GM19238 (cell line): ENCODE measurements around the gene MAN1B1.
"Not testable (repeated sequence)": the region's sequence is repeated elsewhere in the genome, so short reads cannot be mapped to it uniquely, and the experiment has no call there.

Experiments used
- DNase-seq: peaks from one replicate; pipeline ENCODE4 v3.0.0; 2011; ENCODE audit warnings: low spot score; ENCODE audit not compliant: insufficient read length

Gene MAN1B1

DNA sequence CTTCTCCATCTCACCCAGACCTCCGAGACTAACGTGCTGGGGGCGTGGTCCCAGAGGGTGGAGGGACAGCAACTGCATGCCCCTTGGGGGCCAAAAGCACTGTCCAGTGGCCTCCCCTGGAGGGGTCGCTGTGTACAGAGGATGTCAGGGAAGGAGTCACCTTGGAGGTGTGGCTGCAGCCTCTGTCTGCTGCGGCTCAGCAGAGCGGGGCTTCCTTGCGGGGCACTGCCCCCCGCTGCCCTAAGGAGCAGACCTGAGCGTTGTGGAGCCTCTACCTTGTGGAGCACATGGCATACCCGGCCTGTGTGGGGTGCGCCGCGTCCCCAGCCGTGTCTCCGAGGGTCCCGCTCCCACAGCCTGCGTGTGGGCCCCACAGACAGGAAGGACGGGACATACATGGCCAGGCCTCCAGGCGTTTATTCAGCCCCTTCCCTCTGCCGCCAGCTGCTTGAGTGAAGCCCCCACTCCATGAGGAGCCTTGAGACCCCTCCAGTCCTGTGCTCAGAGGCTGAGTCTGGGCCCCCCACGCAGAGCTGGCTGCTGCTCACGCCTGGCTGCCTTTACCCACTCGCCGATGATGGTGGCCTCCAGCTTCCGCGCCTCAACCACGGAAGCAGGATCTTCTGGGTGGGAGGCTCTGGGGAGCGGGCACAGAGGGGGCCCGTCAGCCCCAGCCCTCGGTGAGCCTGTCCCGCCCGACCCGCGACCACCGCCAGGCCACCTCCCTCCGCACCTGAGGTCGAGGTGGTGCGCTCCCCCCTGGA, 23.5 kb downstream of the MAN1B1 start:
- no peak for DNase-seq

DNA sequence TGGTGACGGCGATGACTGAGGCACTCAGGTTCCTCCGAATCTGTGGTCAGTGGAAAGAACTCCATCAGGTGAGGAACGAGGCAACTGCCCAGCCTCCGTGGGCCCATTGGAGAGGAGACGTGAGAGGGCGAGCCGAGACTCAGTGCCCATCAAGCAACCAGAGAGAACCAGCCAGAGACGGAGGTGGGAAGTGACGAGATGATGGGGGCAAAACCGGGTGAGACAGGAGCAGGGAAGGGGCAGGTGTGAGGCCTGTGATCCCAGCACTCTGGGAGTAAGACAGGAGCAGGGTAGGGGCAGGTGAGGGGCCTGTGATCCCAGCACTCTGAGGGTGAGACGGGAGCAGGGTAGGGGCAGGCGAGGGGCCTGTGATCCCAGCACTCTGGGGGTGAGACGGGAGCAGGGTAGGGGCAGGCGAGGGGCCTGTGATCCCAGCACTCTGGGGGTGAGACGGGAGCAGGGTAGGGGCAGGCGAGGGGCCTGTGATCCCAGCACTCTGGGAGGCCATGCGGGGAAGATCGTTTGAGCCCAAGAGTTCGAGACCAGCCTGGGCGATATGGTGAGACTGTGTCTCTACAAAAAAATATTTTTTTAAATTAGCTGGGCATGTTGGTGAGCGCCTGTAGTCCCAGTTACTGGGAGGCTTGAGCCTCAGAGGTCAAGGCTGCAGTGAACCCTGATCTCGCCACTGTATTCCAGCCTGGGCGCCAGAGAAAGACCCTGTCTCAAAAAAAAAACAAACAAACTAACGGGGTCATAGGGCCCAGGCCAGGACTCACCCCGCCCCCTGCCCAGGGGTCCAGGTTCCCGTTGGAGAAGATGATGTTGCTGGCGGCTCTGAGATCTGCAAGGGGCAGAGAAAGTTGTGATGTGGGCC, 24.4 kb downstream of the MAN1B1 start:
- DNase-seq: no peak

DNA sequence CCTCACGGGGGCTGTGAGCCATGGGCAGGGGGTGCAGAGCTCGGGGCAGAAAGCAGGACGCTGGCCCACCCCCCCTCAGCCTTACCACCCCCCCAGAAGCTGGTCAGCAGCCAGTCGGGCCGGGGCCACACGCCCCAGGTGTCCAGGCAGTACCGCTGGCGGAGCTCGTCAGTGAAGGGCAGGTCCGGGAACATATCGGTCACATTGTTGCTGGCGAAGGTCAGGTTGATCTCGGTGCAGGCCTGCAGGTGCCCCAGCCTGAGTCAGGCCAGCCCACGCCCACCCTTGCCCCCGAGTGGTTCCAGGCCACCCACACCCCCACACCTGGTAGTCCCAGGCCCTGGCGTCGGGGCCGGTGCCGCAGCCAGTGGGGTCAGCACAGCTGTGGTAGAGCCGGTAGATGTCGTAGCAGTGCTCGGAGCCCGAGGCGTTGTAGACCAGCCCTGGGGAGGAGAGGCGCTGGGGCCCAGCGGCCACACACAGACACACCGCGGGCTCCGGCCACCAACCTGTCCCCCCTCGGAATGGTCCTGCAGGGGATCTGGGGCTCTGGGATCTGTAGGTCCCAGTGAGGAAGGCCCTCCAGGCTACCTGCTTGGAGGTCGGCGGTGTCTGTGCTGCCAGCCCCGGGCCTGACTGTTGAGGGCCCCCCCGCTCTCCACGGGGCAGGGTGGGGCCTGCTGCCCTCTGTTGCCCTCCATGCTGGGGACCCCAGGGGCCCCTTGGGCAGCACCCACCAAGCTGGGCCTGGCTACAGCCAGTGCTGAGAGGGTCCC, 25.2 kb downstream of the MAN1B1 start:
- DNase-seq: no peak

DNA sequence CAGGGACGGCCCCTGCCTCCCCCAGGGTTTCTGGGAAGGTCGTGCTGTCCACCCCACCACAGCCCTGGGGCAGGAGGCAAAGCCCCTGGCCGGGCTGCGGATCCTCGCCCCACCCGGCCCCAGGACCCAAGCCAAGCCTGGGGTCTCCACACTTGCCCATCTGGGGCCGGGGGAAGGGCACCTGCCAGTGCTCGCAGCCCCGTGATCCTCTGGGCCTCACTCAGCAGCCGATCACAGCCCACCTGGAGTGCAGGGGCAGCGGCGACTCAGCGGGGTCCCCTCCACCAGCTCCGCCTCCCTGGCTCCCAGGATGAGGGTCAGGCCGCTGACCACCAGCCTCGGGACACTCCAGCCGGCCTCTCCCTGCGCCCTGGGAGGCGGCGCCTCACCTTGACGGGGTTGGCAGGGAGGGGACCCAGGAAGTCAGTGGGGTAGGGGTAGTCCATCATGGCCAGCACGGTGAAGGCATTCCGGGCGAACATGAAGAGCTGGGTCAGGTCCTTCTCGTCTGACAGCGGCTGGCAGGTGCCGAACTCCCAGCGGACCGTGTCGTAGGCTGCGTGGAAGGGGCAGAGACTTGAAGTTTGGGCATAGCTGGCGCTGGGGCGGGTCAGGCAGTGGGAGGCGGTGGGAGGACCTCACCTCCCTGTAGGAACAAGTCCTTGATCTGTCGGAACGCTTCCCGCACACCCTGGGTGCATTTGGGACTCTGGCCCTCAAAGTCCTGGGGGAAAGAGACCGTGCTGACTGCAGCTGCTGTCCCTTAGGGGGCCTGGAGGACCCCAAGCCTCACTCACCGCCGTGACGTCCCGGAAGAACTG, 26.0 kb downstream of the MAN1B1 start:
- no peak for DNase-seq

DNA sequence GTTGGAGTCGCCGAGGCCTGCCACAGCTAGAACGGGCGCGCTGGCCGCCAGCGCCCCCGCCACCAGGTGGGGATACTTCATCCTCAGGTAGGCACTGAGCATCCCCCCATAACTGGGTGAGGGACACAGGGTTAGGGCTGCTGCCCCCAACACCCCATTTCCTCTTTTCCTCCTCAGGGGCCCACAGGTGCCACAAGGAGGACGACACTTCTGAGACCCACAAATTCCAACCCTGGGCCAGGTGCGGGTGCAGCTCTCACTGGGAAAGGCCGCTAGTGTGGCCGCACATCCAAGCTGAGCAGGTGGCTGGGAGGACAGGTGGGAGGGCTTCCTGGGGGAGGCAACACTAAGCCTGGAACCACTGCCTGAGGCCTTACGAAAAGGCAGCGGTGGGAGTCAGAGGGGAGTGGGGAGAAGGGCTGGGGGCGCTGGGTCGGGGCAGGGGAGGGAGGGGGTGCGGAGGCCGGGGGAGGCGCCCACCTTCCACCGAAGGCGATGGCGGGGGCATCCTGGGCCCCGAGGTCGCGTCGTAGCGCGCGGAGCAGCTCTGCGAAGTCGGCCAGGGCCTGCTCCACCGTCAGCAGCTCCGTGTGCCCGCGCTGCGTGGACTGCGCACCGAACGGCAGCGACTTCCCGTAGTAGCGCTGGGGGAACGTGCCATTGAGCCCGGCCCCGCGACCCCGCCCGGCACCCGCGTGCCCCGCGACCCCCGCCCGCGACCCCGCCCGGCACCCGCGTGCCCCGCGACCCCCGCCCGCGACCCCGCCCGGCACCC, 26.8 kb downstream of the MAN1B1 start:
- no peak for DNase-seq

DNA sequence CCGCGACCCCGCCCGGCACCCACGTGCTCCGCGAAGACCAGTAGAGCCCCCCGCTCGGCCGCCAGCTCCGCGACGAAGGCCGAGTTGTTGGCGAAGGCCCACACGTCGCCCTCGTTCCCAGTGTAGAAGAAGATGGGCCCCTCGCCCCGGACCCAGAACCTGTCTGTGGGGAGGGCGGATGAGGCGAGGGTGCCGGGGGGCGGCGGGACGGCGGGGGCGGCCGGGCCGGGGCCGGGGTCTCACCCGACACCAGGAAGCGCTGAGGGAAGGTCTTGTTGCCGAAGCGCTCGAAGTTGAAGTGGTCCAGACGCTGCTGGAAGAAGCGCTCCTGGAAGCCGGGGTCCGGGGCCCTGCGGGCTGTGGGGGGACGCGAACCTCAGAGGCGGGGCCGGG, 27.4 kb downstream of the MAN1B1 start:
- peak; percentile 41 for DNase-seq

DNA sequence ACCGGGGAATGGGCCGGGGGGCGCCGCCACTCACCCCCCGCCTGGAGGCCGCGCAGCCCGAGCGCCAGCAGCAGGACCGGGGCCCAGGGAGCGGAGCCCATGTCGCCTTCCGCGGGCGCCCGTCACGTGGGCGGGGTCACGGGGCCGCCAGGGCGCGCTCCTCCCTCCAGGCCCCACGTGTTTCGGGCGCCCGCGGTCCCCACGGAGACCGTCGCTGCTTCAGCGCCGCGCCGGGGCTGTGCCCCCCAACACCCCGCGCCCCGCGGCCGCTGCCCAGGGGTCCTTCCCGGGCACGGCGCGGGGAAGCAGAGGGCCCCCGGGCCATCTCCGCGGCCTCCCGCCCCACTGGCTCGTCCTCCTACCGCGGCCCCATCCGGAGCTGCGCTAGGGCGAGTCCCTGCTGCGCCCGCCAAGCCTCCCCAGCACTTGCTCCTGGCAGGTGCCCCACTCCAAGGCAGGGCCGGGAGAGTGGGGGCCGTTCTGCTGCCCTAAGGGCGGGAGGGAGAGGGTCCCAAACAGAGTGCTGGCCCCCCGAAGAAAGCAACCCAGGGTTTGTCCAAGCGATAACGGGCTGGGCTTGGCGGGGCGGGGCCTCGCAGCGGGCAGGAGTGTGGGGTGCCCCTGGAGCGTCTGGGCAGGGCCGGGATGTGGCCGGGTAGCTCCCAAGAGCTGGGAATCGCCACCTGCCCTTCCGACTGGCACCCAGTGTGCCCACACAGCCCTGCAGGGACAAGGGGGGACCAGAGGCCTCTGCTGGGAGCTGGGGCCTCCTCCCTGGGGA, 28.0 kb downstream of the MAN1B1 start, which contains the start of gene DPP7:
Gene DPP7, minus strand, starts transcription at position 121 of the 781 bp plus-strand sequence. Its CDS starts 20 bp downstream, at position 101.
- peak; percentile 90 for DNase-seq

DNA sequence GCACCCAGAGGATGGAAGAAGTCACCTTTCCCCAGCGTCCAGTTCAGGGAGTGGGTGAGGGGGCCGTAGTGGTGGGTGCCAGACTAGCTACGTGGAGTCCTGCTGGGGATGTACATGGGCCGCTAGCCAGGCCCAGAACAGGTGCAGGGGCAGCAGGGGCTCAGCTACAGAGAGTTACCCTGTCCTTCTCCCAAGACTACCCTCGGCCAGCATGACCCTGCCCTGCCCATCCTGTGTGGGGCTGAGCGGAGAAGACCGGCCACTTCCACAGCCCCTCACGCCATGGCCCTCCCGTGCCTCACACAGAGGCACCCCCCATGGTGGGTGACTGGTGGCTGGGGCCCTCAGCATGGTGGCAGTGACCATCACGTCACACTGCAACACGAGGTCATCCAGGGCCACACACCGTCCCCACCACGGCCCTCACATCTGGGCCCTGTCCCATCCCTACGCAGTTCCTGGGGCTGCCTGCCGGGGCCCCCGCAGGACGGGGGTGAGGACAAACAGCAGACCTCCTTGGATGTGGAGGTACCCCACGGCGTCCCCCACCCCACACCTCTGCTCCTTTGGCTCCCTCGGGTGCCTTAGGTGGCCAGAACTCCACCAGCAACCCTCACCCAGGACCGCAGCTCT, 28.7 kb downstream of the MAN1B1 start:
- DNase-seq: no peak

DNA sequence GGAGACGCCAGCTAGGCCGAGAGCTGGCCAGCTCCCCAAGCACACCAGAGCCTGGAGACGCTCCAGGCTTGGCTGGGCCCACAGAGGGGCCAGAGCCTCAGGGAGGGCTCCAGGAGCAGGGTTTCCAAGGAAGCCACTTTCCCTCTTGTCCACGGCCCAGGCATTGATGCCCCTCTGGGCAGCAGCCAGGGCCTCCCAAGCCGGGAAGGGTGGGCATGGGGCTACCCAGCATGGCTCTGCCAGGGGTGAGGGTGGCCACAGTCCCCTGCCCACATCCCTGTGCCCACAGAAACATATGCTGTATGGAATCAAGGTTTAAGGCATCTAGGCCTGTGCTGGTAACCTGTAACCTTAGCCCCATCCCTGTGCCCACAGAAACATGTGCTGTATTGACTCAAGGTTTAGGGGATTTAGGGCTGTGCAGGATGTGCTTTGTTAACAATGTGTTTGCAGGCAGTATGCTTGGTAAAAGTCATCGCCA, 29.3 kb downstream of the MAN1B1 start:
- DNase-seq: no peak

DNA sequence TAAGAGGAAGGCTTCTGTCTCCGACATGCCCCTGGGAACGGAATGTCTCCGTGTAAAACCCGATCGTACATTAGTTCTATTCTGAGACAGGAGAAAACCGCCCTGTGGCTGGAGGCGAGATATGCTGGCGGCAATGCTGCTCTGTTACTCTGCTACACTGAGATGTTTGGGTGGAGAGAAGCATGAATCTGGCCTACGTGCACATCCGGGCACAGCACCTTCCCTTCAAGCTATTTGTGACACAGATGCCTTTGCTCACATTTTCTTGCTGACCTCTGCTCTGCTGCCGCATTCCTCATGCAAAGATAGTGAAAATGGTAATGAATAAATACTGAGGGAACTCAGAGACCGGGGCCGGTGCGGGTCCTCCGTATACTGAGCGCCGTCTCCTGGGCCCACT, 29.9 kb downstream of the MAN1B1 start:
- DNase-seq: no peak

DNA sequence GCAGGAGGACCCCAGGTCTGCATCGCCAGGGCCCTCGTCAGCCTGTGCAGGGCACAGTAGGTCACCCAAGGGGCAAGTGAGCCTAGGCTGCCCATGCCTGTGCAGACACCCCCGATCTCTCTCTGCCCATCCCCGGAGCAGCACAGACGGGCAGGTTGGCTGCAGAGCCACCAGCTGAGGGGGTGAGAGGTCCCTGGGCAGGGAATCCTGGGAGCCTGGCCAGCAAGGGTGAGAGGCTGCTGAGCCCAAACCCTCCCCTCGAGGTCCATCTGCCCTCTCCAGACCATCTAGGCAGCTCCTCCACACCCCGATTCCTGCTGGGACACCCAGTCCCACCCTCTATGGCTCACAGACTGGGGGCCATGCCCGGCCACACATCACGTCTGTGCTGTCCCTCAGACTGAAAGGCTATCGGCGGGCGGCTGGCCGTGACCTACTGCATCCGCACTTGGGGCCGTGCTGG, 30.5 kb downstream of the MAN1B1 start:
- DNase-seq: no peak

DNA sequence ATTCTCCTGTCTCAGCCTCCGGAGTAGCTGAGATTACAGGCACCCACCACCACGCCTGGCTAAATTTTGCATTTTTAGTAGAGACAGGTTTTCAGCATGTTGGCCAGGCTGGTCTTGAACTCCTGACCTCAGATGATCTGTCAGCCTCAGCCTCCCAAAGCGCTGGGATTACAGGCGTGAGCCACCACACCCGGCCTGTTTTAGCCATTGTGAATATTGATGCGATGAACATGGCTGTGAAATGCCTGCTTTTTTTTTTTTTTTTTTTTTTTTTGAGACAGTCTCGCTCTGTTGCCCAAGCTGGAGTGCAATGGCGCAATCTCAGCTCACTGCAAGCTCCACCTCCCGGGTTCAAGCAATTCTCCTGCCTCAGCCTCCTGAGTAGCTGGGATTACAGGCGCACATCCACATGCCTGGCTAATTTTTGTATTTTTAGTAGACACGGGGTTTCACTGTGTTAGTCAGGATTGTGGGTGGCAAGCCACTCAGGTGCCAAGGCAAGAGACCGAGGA, 31.4 kb downstream of the MAN1B1 start:
- DNase-seq: not testable (repeated sequence)

DNA sequence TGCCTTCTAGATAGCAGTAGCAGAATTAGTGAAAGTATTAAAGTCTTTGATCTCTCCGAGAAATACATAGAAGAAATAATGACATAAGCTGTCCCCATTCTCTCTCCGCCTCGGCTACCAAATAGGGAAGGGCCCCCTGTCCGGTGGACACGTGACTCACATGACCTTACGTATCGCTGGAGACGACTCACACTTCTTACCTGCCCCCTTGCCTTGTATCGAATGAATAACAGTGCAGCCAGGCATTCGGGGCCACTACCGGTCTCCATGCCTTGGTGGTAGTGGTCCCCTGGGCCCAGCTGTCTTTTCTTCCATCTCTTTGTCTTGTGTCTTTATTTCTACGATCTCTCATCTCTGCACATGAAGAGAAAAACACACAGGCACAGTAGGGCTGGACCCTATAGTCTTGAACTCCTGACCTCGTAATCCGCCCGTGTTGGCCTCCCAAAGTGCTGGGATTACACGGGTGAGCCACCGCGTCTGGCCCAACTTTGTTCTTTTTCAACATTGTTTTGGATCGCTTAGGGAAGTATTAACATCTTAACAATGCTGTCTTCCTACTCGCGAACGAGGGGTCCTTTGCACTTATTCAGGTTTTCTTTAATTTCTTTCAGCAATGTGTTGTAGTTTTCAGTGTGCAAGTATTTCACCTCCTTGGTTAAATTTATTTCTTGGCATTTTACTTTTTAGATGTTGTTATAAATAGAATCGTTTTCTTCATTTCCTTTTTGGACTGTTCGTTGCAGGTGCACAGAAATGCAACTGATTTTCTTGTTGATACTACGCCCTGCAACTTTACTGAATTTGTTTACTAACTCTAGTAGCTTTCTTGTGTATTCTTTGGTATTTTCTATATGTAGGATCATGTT, 35.4 kb downstream of the MAN1B1 start:
- DNase-seq: not testable (repeated sequence)

DNA sequence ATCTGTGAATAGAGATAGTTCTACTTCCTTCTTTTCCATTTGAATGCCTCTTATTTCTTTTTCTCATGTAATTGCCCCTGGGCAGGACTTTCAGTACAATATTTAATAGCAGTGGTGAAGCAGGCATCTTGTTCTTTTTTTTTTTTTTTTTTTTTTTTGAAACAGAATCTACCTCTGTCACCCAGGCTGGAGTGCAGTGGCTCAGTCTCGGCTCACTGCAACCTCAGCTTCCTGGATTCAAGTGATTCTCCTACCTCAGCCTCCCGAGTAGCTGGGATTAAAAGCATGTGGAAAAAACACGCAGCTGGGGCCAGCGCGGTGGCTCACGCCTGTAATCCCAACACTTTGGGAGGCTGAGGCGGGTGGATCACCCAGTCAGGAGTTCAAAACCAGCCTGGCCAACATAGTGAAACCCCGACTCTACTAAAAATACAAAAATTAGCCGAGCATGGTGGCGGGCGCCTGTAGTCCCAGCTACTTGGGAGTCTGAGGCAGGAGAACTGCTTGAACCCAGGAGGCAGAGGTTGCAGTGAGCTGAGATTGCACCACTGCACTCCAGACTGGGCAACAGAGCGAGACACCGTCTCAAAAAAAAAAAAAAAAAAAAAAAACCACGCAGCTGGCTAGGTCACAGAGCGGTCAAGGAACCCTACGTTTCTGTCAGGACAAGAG, 36.1 kb downstream of the MAN1B1 start:
- not testable (repeated sequence) for DNase-seq

DNA sequence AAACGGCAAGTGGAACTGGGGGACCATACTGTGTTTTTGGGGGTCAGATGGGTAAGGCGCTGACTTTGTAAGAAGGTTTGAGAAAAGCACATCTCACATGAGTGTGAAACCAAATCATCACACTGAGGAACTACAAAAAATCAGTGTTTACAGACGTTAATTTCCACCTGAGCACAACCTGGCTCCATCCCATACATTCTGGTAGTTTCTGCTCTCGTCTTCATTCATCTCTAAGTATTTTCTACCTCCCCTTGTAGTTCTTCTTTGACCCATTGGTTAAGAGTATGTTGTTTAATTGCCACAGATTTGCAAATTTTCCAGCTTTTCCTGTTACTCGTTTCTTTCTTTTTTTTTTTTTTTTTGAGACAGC, 36.7 kb downstream of the MAN1B1 start:
- DNase-seq: no peak

DNA sequence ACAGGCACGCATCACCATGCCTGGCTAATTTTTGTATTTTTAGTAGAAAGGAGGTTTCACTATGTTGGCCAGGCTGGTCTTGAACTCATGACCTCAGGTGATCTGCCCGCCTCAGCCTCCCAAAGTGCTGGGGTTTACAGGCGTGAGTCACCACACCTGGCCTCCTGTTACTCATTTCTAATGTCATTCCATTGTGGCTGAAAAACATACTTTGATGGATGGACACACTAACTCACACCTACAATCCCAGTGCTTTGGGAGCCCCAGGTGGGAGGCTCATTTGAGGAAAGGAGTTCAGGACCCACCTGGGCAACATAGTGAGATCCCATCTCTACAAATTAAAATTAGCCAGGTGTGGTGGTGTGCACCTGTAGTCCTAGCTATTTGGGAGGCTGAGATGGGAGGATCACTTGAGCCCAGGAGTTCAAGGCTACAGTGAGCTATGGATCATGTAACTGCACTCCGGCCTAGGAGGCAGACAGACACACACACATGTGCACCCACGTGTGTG, 37.2 kb downstream of the MAN1B1 start:
- DNase-seq: not testable (repeated sequence)

DNA sequence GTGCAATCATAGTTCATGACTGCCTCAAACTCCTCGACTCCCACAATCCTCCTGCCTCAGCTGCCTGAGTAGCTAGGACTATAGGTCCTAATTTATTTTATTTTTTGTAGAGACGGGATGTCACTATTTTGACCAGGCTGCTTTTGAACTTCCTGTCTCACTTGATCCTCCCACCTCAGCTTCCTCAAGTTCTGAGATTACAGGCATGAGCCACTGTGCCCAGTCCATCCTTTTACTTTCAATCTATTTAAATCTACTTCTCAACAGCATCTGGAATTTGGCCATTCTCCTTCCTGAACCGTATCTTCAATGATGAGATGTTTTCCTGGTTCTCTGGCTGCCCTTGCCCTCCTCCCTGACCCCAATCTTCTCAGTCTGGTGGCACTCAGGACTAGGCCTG, 40.0 kb downstream of the MAN1B1 start:
- DNase-seq: no peak
